HUES6 (cell line): ENCODE results near the gene MAP1LC3B2.

Experiments
- H3K27ac ChIP-seq: 2 replicates; pipeline ENCODE4 v1.7.0; 2013; ENCODE audit warnings: low read depth, mild to moderate bottlenecking, low read length, inconsistent platforms
- H3K27me3 ChIP-seq: 2 replicates; pipeline ENCODE4 v1.6.1; 2013; ENCODE audit warnings: low read length; ENCODE audit not compliant: control insufficient read depth, insufficient read depth
- H3K36me3 ChIP-seq: 2 replicates; pipeline ENCODE4 v1.6.1; 2013; ENCODE audit warnings: low read length; ENCODE audit not compliant: control insufficient read depth, insufficient read depth
- H3K4me1 ChIP-seq: 2 replicates; pipeline ENCODE4 v1.6.1; 2013; ENCODE audit warnings: low read length; ENCODE audit not compliant: control insufficient read depth, insufficient read depth
- H3K4me3 ChIP-seq: 2 replicates; pipeline ENCODE4 v1.5.1; 2013; ENCODE audit warnings: low read depth, low read length
- H3K9ac ChIP-seq: one replicate; pipeline ENCODE4 v1.6.1; 2013; ENCODE audit warnings: mild to moderate bottlenecking, low read length
- H3K9me3 ChIP-seq: 2 replicates; pipeline ENCODE4 v1.6.1; 2013; ENCODE audit warnings: low read depth, low read length; ENCODE audit not compliant: control insufficient read depth, insufficient read depth

MAP1LC3B2 gene

DNA sequence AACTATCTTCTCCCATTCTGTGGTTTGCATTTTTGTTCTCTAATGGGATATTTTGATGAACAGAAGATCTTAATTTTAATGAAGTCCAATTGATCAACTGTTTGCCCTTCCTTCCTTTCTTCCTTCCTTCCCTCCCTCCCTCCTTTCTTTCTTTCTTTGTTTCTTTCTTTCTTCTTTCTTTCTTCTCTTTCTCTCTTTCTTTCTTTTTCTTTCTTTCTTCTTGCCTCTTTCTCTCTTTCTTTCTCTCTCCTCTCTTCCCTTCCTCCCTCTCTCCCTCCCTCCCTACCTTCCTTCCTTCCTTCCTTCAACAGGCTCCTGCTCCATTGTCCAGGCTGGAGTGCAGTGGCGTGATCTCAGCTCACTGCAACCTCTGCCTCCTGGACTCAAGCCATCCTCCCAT lies 18.9 kb downstream of the MAP1LC3B2 start:
- Histone ChIP-seq H3K27me3 (no peaks in the 10 kb centered on the region), H3K36me3 (no peaks in the 10 kb centered on the region), H3K27ac (no peak overlapping the region), H3K4me3 (no peak overlapping the region), H3K9me3 (no peaks in the 10 kb centered on the region), H3K4me1 (no peaks in the 10 kb centered on the region), H3K9ac (no peak overlapping the region)

DNA sequence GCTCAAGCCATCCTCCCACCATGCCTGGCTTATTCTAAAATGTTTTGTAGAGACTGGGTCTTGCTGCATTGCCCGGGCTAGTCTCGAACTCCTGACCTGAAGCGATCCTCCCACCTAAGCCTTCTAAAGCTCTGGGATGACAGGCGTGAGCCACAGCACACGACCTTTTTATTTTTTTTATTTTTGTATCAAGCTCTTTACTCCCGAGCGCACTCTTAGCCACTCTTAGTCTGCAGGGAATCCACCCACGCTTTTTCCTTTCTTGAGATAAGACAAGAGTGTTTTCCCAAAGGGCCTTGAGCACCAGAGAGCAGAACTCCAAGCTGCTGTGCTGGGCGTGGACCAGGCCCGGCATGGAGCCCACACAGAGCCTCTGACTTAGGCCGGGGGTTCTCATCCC lies 23.4 kb downstream of the MAP1LC3B2 start:
- Histone ChIP-seq H3K27ac (no peak overlapping the region), H3K27me3 (no peaks in the 10 kb centered on the region), H3K9me3 (peaks cover 12% of the 10 kb centered on the region), H3K4me1 (no peaks in the 10 kb centered on the region), H3K36me3 (no peaks in the 10 kb centered on the region), H3K4me3 (no peak overlapping the region), H3K9ac (no peak overlapping the region)

DNA sequence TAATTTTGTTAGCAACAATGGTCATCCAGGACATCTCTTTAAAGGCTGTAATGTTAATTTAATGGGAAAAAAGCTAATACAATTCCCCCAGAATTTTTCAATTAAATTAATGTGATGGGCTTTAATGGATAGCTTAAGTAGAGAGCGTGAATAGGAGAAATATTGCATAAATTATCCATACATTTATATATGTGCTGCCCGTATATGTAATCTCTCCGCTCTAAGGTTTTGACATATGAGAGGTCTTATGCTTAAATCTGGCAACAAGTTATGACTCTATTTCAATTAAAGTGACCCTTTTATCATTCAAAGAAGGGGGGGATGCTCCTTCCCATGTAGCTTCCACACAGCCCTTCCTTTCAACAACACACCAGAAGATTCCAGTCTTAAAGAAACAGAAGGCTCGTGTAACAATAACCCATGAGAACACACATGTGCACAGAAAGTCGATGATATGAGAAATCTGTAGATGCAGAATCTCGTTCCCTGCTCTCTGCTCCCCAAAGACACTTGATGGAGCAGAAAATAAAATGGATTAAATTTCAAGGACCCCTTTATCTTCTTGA lies 24.0 kb downstream of the MAP1LC3B2 start:
- Histone ChIP-seq H3K4me3 (no peak overlapping the region), H3K27me3 (no peaks in the 10 kb centered on the region), H3K36me3 (no peaks in the 10 kb centered on the region), H3K27ac (no peak overlapping the region), H3K9me3 (peaks cover 12% of the 10 kb centered on the region), H3K9ac (no peak overlapping the region), H3K4me1 (no peaks in the 10 kb centered on the region)

DNA sequence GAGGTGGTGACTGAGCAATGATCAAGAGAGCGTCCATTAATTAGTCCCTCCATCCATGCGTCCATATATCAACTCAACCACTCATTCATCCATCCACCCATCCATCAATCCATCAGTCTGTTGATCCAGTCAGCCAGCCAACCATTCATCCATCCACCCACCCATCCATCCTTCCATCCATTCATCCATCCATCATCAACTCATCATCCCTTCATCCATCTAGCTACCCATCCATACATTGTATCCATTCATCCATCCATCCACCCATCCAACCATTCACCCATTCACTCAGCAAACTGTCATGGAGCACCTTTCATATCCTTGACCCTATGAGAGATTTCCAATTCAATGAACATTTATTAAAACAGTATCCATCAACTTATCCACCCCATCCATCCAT lies 28.1 kb downstream of the MAP1LC3B2 start:
- Histone ChIP-seq H3K9ac (no peak overlapping the region), H3K36me3 (no peaks in the 10 kb centered on the region), H3K4me3 (no peak overlapping the region), H3K27me3 (no peaks in the 10 kb centered on the region), H3K9me3 (peaks cover 12% of the 10 kb centered on the region), H3K27ac (no peak overlapping the region), H3K4me1 (no peaks in the 10 kb centered on the region; the same call in 1 of the 2 replicates)

DNA sequence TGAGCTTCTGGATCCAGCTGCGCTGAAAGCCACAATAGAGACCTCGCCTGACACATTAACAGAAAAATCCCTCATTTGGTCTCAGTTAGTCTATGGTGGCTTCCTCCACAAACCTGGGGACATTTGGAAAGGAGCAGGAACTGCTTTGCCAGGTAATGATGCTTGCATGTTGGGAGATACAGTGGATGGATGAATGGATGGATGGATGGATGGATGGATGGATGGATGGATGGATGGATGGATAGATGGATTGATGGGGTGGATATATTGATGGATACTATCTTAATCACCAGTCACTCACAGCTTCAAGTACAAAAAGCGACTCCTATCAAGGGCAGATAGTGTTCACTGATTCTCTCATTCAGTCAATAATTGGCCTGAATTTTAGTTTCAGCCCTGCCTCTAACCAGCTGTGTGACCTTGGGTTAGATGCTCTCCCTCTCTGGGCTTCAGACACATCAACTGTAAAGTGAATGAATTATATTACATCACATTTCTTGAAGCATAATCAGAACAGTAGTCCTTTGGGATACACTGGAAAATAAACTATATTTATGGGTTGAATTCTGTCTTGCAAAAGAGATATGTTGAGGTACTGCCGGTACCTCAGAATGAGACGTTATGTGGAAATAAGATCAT lies 29.3 kb downstream of the MAP1LC3B2 start:
- H3K4me1 ChIP-seq = no peaks in the 10 kb centered on the region; the same call in 1 of the 2 replicates
- H3K36me3 ChIP-seq = no peaks in the 10 kb centered on the region
- H3K27ac ChIP-seq = no peak overlapping the region
- no peak overlapping the region for H3K9ac ChIP-seq
- H3K27me3 ChIP-seq = no peaks in the 10 kb centered on the region
- peaks cover 12% of the 10 kb centered on the region for H3K9me3 ChIP-seq
- H3K4me3 ChIP-seq = no peak overlapping the region

DNA sequence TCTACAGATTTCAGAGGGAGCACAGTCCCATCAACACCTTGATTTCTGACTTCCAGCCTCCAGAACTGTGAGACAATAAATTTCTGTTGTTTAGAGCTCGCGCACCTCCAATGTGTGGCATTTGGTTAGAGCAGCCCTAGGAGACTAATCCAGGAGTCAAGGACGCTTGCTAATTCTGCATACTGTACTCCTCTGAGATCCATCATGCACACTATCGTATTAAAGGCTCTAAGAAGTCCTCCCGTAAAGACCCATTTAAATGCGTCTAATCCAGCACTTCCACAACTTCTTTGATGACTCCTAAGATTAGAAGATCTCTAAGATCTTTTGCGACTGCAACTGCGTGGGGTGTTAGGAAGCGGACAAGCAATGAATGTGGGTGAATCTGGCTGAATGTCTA lies 30.4 kb downstream of the MAP1LC3B2 start:
- H3K9ac ChIP-seq = no peak overlapping the region
- no peak overlapping the region for H3K27ac ChIP-seq
- H3K27me3 ChIP-seq = no peaks in the 10 kb centered on the region
- peaks cover 7% of the 10 kb centered on the region for H3K9me3 ChIP-seq
- H3K36me3 ChIP-seq = no peaks in the 10 kb centered on the region
- H3K4me3 ChIP-seq = no peak overlapping the region
- peaks cover 5% of the 10 kb centered on the region; the same call in 1 of the 2 replicates for H3K4me1 ChIP-seq

DNA sequence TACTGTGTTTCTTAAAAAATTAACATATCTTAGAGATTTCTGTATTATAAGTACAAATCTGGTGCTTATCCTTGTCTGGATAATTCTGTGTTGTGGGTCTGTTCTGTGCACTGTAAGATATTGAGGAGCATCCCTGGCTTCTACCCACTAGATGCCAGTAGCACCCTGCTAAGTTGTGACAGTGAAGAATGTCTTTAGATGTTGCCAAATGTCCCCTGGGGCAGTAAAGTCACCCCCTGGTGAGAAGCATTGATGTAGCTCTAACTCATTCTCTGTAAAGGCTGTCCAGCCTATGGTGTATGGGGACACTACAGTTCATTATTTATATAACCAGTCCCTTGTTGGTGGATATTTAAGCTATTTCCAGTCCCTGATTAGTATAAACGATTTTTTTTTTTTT lies 31.4 kb downstream of the MAP1LC3B2 start:
- H3K4me1 ChIP-seq = peaks cover 5% of the 10 kb centered on the region; the same call in 1 of the 2 replicates
- H3K9ac ChIP-seq = no peak overlapping the region
- H3K27me3 ChIP-seq = no peaks in the 10 kb centered on the region
- H3K27ac ChIP-seq = no peak overlapping the region
- H3K4me3 ChIP-seq = no peak overlapping the region
- H3K9me3 ChIP-seq = no peaks in the 10 kb centered on the region
- no peaks in the 10 kb centered on the region for H3K36me3 ChIP-seq

DNA sequence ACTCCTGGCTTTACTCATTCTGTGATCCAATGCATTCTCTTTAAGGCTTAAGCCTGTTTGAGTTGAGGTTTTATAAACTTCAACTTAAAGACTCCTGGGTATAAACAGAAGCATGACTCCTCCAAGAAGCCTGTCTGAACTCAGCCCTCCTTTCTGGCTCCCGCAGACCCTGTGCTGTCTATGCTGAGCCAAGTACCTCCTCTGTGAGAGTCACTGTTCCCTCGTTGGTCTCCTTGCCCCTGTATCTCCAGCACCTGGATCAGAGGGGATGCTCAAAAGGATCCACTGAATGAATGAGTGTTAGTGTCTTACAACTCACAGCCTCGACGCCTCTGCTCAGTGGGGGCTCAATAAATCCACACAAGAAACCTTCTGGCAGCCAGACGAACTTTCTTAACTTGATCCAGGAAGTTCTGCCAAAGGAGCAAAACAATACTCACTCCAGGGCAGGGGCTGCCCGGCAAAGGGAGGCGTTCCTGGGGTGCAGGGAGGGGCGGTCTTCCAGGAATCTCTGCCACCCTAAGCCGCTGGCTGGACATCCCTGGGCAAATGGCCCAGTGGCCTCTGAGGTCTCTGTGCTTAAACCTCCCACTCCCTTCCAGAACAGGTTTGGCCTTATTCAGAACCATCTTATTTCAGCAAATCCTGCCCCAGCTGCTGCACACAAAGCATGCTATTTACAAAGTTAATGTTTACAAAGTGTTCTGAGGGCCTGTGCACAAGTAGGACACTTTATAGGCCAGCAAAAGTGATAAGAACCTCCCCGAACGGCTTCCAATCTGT lies 32.9 kb downstream of the MAP1LC3B2 start:
- Histone ChIP-seq H3K9me3 (no peaks in the 10 kb centered on the region), H3K4me3 (no peak overlapping the region), H3K27ac (no peak overlapping the region), H3K4me1 (peaks cover 5% of the 10 kb centered on the region; the same call in 1 of the 2 replicates), H3K36me3 (no peaks in the 10 kb centered on the region), H3K9ac (no peak overlapping the region), H3K27me3 (no peaks in the 10 kb centered on the region)

DNA sequence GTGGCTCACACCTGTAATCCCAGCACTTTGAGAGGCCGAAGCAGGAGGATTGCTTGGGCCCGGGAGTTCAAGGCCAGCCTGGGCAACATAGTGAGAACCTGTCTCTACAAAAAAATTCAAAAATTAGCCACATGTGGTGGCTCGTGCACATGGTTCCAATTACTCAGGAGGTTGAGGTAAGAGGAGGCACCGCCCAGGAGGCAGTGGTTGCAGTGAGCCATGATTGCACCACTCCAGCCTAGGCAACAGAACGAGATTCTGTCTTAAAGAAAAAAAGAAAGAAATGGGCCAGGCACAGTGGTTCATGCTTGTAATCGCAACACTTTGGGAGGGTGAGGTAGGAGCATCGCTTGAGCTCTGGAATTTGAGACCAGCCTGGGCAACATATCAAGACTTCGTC lies 33.5 kb downstream of the MAP1LC3B2 start:
- H3K9ac ChIP-seq = no peak overlapping the region
- H3K27ac ChIP-seq = no peak overlapping the region
- H3K4me1 ChIP-seq = peaks cover 5% of the 10 kb centered on the region; the same call in 1 of the 2 replicates
- H3K27me3 ChIP-seq = no peaks in the 10 kb centered on the region
- H3K4me3 ChIP-seq = no peak overlapping the region
- H3K36me3 ChIP-seq = no peaks in the 10 kb centered on the region
- H3K9me3 ChIP-seq = no peaks in the 10 kb centered on the region

DNA sequence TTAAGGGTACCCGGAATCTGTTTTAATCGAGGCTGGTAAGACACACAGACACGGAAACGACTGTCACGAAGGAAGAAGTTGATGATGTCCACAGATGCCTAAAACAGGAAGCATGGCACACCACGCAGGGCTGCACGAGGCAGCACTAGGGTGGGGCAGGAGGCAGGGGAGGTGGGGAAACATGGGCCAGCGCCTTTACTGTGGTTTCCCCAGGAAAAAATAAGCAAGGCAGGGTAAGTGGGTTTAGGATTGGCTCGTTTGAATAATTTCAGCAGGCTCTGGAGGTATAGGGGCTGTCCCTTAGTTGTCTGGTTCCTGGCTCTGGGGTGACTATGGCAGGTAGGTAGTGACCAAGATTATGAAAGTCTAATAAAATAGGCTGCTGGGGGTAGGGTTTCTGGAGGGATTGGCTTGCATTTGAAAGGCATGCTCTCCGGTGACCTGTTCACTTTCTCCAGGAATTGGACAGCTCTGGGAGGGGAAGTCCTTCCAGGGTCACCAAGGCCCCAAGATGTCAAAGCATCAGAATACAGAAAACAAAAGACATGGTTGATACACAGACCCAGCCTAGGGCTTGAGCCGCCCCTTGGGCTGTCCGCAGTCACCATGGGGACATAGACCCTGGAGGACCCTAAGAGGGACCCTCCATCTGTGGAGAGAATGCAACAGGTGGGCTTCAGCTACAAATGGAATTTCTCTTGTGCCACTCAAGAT lies 35.3 kb downstream of the MAP1LC3B2 start:
- Histone ChIP-seq H3K27ac (no peak overlapping the region), H3K4me3 (no peak overlapping the region), H3K9me3 (no peaks in the 10 kb centered on the region), H3K4me1 (peaks cover 22% of the 10 kb centered on the region), H3K36me3 (no peaks in the 10 kb centered on the region), H3K9ac (no peak overlapping the region), H3K27me3 (no peaks in the 10 kb centered on the region)

DNA sequence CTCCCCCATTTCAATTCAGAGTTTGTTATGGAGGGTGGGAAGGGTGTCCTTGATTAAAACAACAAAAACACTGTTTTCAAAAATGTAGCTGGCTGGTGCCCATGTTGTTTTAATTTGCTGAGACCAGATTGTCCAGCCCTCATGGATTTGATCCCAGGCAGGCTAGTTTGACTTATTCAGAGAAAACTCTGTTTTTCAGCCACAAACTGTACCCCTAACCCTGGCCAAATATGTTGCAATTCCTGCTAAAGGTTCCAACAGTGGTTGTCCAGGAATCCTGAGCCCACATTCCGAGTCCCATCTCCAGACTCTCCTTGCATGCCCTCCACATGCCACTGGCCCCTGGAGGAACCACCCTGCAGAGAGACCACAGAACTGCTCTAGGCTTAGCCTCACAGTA lies 36.0 kb downstream of the MAP1LC3B2 start:
- Histone ChIP-seq H3K36me3 (no peaks in the 10 kb centered on the region), H3K27me3 (no peaks in the 10 kb centered on the region), H3K4me1 (peaks cover 26% of the 10 kb centered on the region), H3K4me3 (no peak overlapping the region), H3K9me3 (no peaks in the 10 kb centered on the region), H3K9ac (no peak overlapping the region), H3K27ac (no peak overlapping the region)
